ENCODE data around the gene RBM14. TPM values are rescaled to one million over a fixed set of nuclear protein-coding genes. Genes with fewer than 3 reads are reported as not detected.
"Not testable (repeated sequence)": the region's sequence is repeated elsewhere in the genome, so short reads cannot be mapped to it uniquely, and the experiment has no call there.

Gene RBM14, protein sequence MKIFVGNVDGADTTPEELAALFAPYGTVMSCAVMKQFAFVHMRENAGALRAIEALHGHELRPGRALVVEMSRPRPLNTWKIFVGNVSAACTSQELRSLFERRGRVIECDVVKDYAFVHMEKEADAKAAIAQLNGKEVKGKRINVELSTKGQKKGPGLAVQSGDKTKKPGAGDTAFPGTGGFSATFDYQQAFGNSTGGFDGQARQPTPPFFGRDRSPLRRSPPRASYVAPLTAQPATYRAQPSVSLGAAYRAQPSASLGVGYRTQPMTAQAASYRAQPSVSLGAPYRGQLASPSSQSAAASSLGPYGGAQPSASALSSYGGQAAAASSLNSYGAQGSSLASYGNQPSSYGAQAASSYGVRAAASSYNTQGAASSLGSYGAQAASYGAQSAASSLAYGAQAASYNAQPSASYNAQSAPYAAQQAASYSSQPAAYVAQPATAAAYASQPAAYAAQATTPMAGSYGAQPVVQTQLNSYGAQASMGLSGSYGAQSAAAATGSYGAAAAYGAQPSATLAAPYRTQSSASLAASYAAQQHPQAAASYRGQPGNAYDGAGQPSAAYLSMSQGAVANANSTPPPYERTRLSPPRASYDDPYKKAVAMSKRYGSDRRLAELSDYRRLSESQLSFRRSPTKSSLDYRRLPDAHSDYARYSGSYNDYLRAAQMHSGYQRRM
- total RNA-seq (2014; rRNA removed; shearing (Covaris generic)) = 36.9 and 38.1 TPM in 2 replicates
- polyA plus RNA-seq (2014; cell fraction: nucleus; rRNA removed) = 70.7 and 99.2 TPM in 2 replicates

DNA sequence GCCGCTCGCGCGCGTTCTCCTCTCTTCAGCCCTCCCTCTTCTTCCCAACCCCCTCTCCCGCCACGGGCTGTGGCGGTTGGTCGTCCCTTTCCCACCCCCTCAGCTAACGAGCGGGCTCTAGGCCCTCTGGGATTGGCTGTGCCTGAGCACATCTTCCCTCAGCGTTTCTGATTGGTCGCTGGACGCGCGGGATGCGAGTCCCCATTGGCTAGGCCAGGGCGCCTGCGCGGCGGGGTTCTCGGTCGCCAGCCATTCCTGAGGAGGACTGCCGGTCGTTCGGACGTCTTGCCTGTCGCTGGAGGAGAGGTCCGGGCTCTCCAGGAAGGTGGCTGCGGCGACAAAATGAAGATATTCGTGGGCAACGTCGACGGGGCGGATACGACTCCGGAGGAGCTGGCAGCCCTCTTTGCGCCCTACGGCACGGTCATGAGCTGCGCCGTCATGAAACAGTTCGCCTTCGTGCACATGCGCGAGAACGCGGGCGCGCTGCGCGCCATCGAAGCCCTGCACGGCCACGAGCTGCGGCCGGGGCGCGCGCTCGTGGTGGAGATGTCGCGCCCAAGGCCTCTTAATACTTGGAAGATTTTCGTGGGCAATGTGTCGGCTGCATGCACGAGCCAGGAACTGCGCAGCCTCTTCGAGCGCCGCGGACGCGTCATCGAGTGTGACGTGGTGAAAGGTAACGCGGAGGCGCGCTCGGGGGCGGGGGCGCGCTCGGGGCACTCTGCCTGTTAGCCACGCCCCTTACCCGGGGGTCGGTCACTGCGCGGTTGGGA lies at the start of gene RBM14:
Gene RBM14, plus strand, starts transcription at position 252 of the 776 bp plus-strand sequence. Its CDS starts 91 bp downstream, at position 343.
- peak; percentile 98 for DNase-seq (ENCODE audit: extremely low read depth, low read depth)

DNA sequence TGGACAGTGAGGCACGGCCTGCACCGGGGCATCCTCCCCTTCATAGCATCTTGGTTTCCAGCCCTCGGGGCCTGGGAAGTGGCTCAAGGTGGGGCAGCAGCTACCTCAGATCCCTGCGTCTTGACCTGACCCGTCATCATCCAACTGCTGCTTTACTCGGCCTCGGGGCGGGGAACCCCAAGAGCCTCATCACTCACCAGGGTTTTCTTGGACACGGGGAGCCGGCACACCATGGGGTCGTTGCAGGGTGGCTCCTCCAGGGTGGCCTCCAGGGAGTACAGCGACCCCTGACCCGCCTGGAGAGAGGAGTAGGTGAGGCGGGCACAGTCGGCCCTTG lies 48.7 kb upstream of the RBM14 start:
- no peak for DNase-seq (ENCODE audit: extremely low read depth, low read depth)

DNA sequence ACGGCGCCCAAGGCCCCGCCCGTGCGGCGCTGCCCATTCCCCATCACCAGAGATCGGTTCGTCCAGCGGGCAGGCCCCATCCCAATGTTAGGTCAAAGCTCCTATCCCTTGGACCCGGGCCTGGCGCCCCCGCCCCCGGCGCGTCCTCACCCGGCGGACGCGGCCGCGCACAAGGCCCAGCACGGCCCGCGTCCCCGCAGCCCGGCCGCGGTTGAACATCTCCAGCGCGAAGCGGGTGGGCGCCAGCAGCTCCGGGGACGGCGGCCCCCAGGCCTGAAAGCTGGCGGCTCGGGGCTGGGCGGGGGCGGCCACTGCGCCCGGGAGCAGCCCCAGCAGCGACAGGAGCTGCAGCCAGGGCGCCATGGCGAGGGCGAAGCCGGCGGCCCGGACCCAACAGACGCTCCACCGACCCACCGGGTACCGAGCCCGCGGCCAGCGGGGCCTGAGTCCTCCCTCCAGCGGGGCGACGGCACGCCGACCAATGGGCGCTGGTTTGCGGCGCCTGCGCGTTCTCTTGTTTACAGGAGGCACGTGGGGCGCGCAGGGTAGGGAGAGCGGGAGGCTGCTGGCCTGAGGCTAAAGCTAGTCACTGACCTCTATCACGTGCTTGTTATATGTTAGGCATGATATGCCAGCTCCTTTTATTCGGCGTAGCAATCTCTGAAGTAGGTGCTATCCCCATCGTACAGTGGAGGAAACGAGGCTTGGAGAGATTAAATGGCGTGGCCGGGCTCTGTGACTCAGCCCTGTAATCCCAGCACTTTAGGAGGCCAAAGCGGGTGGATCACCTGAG lies 48.1 kb upstream of the RBM14 start, which contains the start of gene CTSF:
Gene CTSF, minus strand, starts transcription at position 483 of the 793 bp plus-strand sequence. Its CDS starts 120 bp downstream, at position 363.
- DNase-seq (ENCODE audit: extremely low read depth, low read depth) = peak; percentile 59

DNA sequence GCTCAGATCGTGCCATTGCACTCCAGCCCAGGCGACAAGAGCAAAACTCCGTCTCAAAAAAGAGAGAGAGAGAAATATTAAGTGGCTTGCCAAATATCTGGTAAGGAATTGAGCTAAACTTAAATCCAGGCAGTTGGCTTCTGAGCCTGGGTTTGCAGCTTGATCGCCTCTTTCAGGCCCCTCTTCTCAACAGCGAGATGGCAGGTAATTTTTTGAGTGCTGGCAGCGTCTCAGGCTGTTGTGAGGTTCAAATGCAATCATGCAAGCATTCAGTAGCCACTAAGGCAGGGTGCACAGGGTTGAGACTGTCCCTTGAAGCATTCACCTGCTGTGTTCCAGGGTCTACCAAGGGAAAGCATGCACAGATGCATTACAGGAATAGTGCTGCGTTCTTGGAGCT lies 47.4 kb upstream of the RBM14 start:
- DNase-seq (ENCODE audit: extremely low read depth, low read depth) = no peak

DNA sequence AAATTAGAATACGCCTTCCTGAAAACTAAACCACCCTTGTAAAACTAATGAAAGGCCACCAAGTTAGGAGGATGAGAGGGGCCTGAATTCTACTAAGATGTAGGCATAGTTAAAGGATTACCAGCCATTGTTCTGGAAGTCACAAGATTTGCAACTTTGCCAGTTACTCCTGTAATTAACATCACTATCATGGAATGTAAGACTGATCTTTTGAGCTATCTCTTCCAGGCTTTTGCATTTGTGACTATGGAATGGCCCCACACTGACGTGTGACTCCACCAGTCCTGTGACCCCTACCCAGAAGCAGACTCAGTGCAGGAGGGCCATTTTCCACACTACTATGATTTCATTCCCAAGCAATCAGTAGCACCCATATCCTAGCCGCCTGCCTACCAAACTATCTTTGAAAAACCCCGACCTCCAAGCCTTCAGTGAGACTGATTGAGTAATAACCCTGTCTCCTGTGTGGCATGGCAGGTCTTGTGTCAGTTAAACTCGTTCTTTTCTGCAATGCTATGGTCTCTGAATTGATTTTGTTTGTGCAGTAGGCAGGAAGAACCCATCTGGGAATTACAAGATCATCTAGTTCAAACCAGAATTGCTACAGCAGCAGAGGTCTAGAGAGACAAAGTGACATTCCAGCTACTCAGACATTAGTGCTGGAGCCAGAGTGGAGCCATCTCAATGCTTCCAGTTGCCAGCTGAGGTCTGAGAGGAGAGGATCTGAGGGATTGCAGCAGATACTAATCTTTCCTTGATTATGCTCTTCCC lies 46.2 kb upstream of the RBM14 start:
- no peak for DNase-seq (ENCODE audit: extremely low read depth, low read depth)

DNA sequence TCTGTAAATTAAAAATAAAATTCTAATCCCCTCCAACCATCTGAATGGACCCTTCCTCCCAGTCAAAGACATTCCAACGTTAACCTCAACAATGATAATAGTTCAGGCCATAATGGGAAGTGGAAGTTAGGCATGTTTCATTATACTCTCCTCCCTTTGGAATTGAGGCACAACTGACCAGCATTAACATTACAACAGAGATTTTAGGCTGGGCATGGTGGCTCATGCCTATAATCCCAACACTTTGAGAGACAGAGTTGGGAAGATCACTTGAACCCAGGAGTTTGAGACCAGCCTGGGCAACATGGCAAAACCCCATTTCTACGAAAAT lies 45.6 kb upstream of the RBM14 start:
- no peak for DNase-seq (ENCODE audit: extremely low read depth, low read depth)

DNA sequence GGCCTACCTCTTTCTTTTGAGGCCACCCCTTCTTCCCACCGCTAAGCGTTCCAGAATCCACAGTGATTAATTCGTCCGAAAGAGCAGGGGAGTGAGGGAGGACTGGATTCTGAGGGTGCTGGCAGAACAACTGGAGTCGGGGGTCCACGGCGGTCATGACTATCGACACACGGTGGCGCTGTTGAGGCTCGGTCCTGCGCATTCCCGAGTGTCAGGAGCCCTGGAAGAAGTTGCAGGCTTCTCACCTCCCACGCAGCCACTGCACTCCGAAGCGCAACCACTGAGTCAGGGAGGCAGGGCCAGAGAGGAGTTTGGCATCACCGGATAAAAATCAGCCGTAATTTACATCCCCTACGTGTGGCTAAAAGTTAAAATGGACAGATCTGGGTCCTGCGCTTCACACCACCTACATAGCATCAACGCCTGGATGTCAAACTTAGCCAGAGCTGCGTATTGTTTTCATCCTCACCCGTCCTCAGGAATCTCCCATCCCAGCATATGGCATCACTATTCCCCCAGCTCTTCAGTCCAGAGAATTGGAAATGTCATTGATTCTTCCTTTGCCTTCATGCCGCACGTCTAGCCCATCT lies 37.3 kb upstream of the RBM14 start:
- peak; percentile 36 for DNase-seq (ENCODE audit: extremely low read depth, low read depth)

DNA sequence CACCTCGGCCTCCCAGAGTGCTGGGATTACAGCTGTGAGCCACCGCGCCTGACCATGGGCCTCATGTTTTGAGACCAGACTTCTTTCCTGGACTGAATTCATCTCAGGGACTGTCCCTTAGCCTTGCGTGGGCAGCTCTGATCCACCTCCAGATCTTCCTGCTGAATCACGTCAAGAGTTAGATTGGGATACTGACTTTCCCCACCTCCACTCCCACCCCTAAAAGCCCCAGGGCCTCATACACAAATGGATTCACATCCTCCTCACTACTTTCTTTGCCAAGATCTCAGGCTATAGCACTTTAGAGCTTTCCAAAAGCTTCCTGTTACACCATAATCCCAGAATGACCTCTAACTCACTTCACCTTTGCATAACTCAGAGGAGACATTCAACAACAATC lies 35.6 kb upstream of the RBM14 start:
- no peak for DNase-seq (ENCODE audit: extremely low read depth, low read depth)

DNA sequence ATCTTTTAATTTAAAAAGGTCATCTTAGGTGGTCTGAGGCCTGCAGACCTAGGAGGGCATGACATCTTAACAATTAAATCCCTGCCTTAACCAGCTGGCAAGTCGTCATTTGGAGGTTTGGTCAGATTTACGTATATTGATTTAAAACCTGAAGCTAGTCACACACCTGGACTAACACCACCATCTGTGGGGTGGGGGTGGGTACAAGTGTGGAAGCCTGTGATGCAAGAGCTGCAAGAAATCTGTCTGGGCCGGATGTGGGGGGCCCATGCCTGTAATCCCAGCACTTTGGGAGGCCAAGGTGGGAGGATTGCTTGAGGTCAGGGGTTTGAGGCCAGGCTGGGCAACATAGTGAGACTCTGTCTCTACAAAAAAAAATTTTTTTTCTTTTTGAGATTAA lies 35.2 kb upstream of the RBM14 start:
- DNase-seq (ENCODE audit: extremely low read depth, low read depth) = no peak

DNA sequence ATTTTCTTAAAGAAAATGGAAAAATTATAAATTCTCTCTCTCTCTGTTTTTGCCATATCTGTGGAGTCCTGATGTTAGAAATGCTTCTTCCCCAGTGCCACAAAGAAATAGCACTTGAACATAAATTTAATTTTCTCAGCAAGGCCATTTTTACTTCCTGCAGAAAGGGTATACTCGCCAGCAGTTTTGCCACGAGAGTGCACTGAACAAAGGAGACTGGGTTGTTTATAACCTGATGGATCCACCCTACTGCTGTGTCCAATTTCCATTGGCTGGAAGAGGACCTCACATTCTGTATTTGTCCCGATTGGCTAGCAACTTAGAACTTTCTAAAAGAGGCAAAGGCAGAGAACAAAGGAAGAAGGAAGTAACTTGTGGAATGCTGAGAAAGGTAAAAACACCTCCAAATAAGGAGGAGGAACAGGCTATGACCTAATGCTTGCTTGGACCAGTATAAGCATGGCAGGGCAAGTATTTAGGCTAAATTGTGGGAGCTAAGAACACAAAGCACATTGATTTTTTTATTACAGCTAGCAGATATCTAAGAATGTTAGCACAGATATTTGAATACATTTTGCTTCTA lies 33.8 kb upstream of the RBM14 start:
- DNase-seq (ENCODE audit: extremely low read depth, low read depth) = not testable (repeated sequence)

DNA sequence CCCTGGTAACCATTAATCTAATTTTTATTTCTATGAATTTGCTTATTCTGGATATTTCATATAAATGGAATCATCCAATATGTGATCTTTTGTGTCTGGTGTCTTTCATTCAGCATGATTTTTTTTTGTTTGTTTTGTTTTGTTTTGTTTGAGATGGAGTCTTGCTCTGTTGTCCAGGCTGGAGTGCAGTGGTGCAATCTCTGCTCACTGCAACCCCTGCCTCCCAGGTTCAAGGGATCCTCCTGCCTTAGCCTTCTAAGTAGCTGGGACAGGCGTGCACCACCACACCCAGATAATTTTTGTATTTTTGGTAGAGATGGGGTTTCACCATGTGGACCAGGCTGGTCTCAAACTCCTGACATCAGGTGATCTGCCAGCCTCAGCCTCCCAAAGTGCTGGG lies 31.0 kb upstream of the RBM14 start:
- not testable (repeated sequence) for DNase-seq (ENCODE audit: extremely low read depth, low read depth)

DNA sequence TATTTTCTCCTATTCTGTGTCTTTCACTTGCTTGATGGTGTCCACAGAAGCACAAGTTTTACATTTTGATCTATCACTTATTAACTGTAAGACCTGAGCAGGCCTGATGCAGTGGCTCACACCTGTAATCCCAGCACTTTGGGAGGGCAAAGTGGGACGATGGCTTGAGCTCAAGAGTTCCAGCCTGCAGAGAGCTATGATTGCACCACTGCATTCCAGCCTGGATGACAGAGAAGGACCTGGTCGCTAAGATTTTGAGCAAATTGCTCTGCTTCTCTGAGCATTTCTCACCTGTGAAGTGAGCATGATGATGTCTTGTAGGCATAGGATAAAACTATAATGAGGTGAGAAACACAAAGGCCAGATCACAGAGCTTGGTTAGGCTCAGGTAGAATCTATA lies 30.3 kb upstream of the RBM14 start:
- no peak for DNase-seq (ENCODE audit: extremely low read depth, low read depth)

DNA sequence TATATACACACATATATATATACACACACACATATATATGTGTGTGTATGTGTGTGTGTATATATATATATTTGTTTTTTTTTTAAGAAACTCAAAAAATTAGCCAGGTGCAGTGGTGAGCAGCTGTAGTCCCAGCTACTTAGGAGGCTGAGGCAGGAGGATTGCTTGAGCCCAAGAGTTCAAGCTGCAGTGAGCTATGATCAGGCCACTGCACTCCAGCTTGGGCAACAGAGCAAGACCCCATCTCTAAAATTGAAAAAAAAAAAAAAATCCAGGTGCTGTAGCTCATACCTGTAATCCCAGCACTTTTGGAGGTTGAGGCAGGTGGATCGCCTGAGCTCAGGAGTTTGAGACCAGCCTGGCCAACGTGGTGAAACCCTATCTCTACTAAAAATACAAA lies 27.1 kb upstream of the RBM14 start:
- DNase-seq (ENCODE audit: extremely low read depth, low read depth) = not testable (repeated sequence)

DNA sequence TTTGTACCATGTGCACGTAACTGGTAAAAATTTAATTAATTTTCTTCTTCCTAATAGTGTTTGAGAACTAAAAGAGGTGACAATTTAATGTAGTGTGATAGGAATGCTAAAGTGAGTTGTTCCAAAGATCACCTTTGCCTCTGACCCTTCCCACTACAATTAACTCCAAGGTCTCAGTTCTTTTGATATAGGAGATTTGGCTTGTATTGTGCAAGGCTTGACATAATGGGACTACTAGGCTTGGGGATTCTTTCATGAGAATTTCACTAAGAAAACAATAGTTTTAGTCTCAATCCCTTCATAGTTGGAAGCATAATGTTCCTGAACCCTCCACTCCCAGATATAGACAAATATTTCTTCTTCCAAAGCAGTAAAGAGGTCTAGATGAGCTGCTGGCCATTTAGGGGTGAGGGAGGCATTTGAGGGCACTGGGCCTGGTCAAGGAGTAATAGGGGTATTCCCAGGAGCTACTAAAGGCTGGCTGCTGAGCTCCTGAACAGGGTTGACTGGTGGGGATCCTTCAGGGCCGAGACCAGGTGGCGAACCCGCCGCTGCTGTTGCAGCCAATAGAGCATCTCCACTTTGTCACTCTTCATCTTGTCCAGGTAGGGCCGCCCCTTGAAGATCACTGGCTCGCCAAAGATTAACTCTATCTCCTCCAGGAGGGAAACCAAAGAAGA lies 26.3 kb upstream of the RBM14 start:
- no peak for DNase-seq (ENCODE audit: extremely low read depth, low read depth)

DNA sequence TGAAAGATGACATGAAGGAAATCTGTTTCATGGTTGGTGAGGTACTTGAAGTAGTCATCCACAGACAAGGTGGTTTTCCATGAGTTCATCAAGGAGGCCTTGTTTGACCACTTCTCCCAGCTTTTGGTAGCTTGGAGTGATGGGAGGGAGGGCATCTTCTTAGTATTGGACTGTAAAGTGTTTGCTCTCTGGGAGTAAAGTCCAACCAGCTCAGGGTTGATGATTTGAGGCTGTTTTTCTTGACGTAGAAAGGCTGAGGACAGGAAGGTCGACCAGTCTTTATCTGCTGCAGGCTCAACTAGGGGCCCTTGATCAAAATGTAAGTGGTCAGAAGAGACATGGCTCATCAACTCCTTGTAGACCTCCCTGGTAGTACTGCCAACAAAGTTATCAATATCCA lies 25.3 kb upstream of the RBM14 start:
- DNase-seq (ENCODE audit: extremely low read depth, low read depth) = no peak

DNA sequence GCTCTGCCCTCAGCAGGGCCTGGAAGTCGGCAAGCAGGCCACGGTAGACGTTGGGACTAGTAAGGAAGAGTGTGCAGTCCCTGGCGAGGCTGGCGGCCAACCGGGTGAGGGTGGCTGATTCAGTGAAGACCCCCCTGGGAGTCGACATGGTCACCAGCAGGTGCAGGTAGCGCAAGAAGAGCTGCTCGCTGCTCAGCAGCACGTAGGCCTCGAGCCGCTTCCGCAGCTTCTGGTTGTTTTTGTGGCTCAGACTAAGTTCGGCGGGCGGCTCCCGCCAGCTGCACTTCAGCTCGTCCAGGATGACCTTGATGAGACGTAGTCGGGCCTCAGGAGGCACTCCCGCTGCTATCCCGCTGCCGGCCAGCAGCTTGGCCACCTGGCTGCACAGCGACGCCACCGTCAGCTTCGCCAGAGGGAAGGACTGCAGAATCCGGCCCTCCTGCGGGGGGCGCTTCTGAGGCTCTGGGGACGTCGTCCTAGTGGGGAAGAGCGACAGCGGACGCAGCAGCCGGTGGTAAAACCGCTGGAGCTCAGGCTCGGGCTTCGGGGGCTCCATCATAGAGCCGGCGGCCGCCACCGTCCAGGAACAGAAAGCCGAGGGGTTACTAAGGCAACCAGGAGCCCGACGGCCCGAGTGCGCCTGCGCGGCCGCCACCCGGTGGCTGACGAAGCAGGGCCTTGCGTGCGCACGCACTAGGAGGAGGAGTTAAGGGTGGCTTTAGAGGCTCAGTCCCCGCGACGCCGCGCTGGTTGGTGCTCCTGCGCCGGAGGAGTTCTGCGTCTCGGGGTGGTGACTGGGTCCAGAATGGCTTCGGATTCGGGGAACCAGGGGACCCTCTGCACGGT lies 23.8 kb upstream of the RBM14 start, which contains the start of the genes CCDC87 and CCS:
Gene CCDC87, minus strand, starts transcription at position 607 of the 846 bp plus-strand sequence. Its CDS starts 48 bp downstream, at position 559.
Gene CCS, plus strand, starts transcription at position 729 of the 846 bp plus-strand sequence. Its CDS starts 77 bp downstream, at position 806.
- peak; percentile 90 for DNase-seq (ENCODE audit: extremely low read depth, low read depth)

DNA sequence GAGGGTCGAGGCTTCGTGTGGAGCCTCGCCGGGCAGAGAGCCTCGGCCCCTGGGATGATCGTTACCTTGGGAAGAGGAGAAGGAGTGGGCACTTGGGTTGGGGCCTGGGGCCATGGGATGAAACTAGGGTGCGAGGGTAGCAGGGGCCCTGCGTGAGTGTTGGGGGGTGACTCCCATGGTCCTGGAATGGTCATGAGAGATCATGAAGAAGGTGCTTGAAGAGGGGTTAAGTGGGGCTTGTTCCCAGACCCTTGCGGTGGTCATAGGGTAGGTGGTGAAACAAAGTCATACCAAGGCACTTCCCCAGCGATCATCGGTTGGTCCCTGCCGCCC lies 23.2 kb upstream of the RBM14 start:
- DNase-seq (ENCODE audit: extremely low read depth, low read depth) = no peak

All from NCI-H460 (cell line).